Activated T-cell treated with anti-CD3 and anti-CD28 coated beads for 24 hours (primary cell): ENCODE results near the gene TFEC.
"Not testable (repeated sequence)": the region's sequence is repeated elsewhere in the genome, so short reads cannot be mapped to it uniquely, and the experiment has no call there.

ENCODE experiments used
- DNase-seq: peaks from one replicate; pipeline ENCODE4 v3.0.0-alpha.2; 2020; ENCODE audit warnings: low read depth

The TFEC gene

DNA sequence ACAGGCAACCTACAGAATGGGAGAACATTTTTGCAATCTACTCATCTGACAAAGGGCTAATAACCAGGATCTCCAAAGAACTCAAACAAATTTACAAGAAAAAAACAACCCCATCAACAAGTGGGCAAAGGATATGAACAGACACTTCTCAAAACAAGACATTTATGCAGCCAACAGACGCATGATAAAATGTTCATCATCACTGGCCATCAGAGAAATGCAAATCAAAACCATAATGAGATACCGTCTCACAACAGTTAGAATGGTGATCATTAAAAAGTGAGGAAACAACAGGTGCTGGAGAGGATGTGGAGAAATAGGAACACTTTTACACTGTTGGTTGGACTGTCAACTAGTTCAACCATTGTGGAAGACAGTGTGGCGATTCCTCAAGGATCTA lies 100.8 kb downstream of the TFEC start:
- not testable (repeated sequence) for DNase-seq

DNA sequence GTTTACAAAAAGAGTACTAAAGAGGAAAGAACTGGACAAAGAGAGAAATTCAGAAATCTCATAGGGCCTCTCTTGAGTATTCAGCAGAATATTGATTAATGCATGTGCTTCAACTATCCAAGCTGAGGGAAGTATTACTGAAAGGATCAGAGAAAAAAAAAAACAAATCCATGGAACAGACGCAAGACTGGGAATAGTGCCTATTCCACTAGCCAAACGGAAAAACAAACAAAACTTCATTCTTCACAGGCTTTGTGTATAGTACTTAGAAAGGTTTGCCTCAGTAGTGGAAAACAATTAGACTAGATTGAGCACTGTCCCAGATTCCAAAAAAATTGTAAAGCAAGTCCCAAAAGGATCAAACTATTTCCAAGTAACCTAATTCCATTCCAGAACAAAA lies 106.2 kb downstream of the TFEC start:
- no peak for DNase-seq

DNA sequence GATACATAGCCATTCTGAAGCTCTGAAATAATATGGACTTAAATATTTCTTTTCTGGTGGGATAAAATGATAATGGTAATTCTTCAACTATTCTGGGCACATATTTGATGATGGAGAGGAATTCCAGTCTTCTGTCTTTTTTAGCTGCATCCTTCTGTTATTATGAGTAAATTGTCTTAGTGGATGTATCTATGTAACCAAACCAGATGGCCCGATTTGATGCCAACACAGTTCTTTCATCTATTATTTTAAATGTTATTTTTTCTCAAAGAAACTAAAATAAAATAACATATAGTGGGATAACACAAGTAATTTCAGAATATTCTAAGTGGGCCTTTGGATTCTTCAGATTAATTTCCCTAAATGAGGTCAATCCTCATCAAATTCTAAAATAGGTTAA lies 110.2 kb downstream of the TFEC start:
- DNase-seq: no peak

GRCh38 chr7:115914951-115915350 lies 115.6 kb downstream of the TFEC start:
- DNase-seq: no peak

DNA sequence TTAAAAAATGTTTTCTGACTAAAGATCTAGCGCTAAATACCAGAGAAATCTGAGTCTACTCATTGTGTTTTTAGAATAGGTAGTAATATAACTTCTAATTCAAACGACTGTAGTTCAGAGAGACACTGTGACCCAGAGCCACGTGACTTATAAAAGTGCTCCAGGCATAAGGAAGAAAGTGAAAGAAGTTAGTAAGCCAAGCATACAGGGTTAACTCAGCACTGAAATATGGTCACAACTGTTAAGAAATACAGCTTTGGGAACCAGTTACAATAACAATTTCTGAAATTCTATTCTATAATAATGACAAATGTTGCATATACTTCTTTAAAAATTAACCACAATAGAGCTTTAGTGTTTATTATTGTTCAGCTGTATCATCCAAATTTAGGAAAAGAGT lies 119.1 kb downstream of the TFEC start:
- no peak for DNase-seq

DNA sequence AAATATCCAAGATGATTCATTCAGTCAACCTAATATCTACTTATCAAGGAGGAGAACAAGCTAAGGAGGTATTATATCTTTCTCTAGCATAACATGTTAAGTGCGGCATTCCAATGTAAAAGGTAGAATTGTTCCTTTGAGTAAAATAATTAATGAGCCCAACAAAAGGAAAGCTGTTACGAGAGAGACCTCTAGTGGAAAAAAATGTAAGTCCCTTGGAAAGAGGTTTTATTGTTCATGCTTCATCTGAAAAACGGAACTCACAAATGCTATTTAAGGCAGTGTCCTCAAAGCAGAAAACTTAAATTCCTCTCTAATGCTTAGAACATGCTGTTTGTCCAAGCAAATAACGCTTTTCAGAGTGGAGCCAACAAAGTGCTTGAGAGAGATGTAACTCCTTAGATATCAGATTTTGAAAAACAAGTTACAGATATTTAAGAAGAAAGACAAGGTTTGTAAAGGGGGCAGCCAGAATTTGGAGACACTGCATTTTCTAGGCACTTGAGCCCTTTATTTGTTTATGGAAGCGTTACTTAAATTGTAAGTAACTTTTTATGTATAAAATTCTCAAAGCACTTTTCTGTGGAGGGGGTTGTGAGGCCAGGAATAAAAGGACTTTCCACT lies 119.9 kb downstream of the TFEC start:
- DNase-seq: no peak

GRCh38 chr7:115906731-115907130 lies 123.8 kb downstream of the TFEC start:
- DNase-seq: no peak

GRCh38 chr7:115889669-115889984 lies 140.9 kb downstream of the TFEC start:
- no peak for DNase-seq

DNA sequence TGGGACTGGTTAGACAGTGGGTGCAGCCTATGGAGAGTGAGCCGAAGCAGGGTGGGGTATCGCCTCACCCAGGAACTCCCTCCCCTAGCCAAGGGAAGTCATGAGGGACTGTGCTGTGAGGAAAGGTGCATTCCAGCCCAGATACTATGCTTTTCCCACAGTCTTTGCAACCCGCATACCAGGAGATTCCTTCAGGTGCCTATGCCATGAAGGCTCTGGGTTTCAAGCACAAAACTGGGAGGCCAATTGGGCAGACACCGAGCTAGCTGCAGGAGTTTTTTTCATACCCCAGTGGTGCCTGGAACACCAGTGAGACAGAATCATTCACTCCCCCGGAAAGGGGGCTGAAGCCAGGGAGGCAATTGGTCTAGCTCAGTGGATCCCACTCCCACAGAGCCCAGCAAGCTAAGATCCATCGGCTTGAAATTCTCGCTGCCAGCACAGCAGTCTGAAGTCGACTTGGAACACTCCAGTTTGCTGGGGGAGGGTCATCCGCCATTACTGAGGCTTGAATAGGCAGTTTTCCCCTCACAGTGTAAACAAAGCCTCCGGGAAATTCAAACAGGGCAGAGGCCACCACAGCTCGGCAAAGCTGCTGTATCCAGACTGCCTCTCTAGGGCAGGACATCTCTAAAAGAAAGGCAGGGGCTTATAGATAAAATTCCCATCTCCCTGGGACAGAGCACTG lies 141.4 kb downstream of the TFEC start:
- no peak for DNase-seq

DNA sequence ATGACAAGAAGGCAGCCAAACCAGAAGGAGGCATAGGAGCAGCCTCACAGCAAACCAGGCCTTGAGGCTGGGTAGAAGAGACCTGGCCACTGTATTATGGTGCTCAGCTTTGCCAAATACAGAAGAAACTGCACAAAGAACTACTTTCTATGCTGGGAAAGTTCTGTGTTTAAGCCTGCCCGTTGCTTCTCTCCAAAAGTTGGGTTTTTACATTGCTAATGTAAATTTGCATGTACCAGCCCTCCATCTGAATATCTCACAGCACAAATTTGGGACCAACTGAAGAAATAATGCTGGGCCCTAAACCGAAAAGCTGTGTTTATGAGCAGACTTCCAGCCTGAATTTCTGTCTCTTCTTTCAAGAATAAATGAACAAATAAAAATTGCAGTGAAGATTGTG lies 145.0 kb downstream of the TFEC start:
- no peak for DNase-seq
